IPS DF 19.7 (cell line): ENCODE results near the gene LGALS14.
"Not testable (repeated sequence)": the region's sequence is repeated elsewhere in the genome, so short reads cannot be mapped to it uniquely, and the experiment has no call there.

Experiments
- DNase-seq: peaks from one replicate; pipeline ENCODE4 v3.0.0-alpha.2; 2013; ENCODE audit warnings: low read depth, low spot score

The LGALS14 gene

DNA sequence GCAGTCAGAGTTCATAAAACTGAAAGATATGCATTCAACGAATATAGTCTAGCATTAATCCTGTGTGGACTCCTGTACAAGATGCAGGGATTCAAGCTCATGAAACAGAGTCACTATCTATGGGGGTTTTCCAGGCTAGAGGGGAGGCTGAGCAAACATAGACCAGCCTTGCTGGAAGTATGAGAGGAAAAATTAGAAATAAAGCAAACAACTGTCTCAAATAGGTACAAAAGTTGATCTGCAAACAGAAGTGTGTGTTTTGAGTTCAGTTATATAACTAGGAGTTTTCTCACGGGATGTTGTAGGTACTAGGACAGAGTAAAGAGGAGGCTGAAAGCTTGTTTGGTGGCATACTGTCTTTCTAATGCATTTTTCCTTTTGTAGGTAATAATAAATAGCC lies 8.5 kb upstream of the LGALS14 start:
- no peak for DNase-seq

DNA sequence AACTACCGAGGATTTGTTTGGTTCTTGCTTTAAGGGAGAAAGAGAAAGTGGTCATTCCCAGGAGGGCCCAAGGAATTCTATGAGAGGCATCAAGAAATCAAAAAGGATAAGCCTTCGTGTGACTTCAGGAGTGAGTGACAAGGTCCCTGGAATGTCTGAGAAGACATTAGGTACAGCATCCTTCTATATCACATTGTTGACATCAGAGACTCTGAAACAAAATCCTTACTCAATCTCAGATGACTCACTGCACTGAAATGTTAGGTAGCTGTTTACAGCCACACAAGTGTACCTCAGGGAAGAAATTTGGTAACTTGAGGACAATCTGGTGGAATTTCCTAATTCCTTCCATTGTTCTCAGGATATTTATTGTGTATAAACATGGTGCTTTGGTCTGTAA lies 7.9 kb upstream of the LGALS14 start:
- no peak for DNase-seq

DNA sequence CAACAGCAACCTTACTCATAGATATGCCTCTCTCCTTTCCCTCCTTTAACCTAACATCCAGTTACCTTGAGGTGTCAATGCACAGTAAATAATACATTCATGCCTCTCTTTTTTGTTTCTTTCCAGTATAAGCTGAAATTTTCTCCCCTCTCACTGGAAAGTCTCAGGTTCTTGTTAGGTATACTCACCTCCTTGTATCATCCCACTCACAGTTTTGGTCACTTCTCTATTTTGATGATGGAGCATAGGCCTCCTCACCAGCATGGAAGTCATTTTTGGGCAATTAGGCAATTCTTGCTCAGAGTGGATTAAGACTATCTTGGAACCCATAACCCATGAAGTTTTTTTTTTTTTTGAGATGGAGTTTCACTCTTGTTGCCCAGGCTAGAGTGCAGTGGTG lies 5.7 kb upstream of the LGALS14 start:
- DNase-seq, result no peak

DNA sequence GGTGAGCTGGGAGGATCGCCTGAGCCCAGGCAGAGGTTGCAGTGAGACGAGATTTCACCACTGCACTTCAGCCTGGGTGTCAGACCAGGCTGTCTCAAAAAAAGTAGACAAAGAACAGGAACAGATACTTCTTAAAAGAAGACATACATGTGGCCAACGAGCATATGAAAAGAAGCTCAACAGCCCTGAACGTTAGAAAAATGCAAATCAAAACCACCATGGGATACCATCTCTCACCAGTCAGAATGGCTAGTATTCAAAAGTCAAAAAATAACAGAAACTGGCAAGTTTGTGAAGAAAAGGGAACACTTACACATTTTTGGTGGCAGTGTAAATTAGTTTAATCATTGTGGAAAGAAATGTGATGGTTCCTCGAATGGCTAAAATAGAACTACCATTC lies 3.0 kb upstream of the LGALS14 start:
- no peak for DNase-seq

DNA sequence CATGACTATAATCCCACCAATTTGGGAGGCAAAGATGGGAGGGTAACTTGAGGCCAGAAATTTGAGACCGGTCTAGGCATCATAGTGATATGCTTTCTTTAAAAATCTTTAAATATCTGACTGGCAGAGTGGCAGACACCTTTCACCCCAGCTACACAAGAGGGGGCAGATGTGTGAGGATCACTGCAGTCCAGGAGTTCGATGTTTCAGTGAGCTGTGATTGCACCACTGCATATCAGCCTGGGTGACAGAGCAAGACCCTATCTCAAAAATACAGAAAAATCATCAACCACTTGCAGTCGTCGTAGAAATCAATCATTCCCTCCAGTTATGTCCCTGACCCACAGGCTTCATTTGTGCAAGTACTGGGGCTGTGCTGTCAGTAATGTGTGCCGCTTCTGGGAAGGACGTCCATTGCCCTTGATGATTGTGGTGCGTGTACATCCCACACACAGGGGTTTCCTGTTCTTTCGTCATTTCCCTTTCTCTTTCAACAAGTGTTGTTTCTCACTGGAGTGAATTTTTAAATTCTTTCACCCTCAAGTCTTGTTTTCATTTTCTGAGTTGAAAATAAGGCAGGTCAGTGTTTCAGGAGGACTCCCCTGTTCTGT lies 1.4 kb downstream of the LGALS14 start:
- DNase-seq, result no peak

DNA sequence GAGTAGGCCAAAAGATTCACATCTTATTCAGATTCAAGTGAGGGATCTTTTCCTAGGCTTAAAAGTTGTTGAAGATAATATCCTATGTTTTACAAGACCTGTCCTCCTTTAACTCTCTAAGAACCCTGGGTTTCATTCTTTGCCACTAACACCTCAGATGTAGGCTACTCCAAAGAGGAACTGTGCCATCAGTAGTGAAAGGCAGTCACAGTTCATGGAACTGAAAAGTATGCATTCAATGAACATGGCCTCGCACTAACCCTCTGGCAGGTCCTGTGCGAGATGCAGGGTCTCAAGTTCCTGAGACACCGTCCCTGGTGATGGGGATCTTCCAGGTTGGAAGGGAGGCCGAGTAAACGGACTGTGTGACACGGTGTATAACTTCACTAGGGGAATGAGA lies 4.3 kb downstream of the LGALS14 start:
- DNase-seq, result no peak

DNA sequence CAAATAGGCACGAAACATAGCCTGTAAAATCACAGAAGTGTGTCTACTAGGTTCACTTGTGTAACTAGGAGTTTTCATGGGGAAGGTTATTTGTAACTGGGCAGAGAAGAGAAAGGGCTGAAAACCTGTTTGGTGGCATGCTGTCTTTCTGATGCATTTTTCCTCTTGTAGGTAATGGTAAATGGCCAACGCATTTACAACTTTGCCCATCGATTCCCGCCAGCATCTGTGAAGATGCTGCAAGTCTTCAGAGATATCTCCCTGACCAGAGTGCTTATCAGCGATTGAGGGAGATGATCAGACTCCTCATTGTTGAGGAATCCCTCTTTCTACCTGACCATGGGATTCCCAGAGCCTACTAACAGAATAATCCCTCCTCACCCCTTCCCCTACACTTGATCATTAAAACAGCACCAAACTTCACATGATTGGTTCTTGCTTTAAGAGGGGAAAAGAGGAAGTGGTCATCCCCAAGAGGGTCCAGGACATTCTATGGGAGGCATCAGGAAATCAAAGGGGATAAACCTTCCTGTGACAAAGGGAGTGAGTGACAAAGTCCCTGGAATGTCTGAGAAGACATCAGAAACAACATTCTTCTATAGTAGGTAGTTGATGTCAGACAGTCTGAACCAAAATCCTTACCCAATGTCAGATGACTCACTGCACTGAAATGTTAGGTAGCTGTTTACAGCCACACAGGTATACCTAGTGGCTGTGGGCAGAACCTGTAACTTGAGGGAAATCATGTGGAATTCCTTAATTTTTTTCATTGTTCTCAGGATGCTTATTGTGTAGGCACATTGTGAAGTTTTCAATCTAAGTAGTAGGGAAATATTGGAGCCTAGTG lies 5.0 kb downstream of the LGALS14 start:
- DNase-seq, result no peak

DNA sequence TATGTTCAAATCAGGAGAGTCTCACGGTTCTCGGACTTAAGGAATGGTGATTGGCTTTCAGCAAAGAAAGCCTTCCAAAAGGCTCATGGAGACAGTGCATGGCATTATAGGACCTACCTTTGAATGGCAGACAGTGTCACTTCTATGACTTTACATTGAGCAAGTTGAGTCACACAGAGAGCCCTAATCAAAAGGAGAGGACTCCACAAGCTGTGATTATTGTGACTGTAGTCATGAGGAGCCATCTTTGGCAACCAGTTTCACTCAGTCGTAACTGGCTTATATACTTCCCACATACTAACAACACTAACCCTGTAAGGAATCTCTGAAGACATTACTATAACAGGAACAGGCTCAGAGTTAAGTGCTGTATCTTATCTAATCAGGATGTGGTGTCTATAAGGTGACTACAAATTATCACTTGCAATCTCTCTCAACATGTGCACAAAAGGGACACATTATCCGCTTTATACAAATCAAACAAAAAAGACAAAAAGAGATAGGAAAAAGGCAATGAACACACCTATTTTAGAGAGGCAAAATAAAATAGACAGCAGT lies 6.1 kb downstream of the LGALS14 start:
- no peak for DNase-seq

DNA sequence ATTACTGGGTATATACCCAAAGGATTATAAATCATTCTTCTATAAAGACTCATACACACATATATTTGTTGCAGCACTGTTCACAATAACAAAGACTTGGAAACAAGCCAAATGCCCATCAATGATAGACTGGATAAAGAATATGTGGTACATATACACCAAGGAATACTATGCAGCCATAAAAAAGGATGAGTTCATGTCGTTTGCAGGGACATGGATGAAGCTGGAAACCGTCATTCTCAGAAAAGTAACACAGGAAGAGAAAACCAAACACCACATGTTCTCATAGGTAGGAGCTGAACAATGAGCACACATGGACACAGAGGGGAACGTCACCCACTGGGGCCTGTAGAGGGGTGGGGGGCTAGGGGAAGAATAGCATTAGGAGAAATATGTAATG lies 15.9 kb downstream of the LGALS14 start:
- DNase-seq, result not testable (repeated sequence)

DNA sequence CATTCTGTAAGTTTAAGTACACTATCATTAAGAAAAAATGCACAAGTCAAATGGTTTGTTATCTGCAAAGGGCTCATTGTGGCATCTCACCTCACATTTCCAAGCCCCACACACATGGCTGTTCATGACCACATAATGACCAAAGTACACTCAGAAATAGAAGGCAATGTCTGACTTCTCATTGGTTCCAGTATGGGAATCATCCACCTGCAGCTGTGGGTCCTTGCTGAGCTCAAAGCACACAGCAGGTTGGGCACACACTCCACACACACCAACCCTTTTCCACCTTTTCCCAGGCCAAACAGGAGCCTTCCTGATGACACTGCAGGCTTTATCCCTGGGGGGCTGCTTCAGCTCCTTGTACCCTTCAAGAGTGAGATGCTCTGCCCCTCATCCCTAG lies 21.7 kb downstream of the LGALS14 start:
- no peak for DNase-seq

DNA sequence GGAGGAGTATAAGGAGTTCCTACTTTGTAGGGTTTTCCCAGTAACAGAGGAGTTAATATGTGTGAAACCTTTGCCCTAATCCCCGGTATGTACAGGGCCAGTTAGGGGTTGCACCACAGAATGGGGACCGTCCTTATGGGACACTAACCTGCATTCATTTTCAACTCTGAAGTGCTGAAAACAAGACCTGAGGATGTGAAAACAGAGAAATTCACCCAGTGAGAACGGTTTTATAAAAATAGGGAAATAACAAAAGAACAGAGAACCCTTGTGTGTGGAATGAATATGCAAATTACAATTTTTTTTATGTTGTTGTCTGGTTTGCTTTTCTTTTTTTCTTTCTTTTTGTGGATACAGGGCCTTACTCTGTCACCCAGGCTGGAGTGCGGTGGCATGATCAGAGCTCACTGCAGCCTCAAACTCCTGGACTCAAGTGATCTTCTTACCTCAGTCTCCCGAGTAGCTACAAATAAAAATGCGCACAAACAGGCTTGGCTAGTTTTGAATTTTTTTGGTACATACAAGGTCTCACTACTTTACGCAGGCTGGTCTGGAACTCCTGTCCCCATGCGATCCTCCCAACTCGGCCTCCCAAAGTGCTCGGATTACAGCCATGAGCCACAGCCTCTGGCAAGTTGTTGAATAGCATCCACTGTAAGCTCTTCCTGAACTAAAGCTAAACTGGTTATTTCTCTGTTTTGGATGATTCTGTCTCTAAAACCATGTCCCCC lies 23.0 kb downstream of the LGALS14 start:
- no peak for DNase-seq

DNA sequence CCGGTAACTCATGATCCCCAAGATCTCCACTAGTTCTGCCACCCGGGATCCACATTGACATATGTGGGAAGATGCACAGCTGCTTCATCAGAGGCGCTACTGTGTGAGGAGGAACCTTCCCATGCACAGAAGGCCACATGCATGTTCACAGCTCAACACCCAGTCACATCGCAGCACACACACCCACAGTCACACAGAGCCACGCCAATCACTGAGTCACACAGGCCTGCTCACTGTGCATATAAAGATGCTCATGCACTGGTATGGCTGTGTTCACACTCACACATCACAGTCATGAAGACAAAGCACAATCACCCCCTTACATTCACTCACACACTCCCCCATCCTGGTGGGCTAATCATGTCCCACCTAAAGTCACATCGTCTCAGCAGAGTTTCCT lies 23.8 kb downstream of the LGALS14 start:
- no peak for DNase-seq

DNA sequence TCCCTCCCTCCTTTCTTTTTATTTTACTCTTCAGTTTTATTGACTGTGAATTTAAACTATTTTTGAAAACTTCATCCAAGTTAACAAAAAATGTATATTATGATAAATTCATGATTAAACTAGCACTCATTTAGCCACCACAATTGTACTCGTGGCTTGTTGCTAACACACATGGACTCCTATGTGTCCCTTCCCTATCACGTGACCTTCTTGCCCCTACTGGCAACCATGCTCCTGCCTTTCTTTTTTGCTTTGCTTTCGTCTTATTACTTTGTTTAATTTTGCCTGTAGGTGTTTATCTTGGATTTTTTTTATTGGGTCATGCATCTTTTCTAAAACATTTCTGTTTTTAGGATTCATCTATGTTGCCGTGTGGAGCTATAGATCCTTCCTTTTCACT lies 25.3 kb downstream of the LGALS14 start:
- no peak for DNase-seq

DNA sequence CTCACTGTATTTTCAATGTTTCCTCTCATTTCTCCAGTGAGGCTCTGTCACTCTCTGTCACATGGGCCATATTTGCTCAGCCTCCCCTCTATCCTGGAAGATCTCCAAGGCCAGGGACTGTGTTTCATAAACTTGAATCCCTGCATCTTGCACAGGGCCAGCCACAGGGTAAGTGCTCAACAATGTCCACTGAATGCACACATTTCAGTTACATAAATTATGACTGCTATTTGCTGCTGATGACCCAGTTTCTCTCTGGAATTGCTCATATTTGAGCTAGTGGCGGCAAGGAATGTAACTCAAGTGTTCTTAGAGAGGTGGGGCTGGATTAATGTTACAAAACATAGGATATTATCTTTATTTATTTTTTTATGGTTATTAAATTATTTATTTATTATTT lies 27.4 kb downstream of the LGALS14 start:
- no peak for DNase-seq

DNA sequence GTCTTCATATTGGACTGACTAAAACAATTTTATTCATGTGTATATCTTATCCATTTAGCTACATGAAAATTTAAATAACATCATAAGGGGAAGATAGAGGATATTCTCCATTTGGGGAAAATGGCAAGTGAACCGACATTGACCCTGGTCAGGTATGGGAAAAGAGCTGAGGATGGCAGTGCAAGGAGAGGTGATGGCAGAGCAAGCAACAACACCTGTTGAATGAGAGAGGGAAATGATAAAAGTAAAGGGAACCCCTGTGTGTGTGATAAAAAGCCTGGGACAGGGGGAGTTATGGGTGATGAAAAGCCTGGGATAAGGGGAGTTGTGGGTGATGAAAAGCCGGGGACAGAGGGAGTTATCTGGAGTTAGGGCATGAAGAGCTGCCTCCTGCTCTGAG lies 29.6 kb downstream of the LGALS14 start:
- no peak for DNase-seq

DNA sequence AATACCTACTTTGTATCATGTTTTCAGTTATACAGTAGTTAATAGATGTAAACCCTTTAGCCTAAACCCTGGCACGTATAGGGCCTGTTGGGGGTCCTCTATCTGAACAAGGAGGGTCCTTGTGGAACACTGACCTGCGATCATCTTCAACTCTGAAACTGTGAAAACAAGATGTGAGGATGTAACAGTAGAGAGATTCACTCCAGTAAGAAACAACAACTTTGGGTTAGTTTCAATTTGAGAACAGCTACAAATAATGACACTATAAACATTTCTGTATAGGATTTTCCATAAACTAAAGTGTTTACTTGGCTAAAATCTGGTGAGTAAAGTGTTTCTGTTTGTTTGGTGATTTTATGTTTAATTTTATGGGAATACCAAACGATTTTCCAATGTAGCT lies 31.4 kb downstream of the LGALS14 start:
- no peak for DNase-seq

DNA sequence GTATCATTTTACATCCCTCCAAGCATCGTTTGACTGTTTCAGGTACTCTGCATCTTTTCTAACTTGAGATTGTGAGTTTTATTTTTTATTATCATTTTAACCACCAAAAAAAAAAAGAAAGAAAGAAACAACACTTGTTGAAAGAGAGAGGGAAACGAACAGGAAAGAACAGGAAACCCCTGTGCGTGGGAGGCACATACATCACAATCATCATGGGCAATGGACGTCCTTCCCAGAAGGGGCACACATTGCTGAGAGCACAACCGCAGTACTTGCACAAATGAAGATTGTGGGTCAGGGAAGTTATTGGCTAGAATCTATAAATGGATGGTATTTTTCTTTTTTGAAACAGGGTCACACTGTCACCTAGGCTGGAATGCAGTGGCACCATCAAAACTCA lies 31.8 kb downstream of the LGALS14 start:
- DNase-seq, result no peak

DNA sequence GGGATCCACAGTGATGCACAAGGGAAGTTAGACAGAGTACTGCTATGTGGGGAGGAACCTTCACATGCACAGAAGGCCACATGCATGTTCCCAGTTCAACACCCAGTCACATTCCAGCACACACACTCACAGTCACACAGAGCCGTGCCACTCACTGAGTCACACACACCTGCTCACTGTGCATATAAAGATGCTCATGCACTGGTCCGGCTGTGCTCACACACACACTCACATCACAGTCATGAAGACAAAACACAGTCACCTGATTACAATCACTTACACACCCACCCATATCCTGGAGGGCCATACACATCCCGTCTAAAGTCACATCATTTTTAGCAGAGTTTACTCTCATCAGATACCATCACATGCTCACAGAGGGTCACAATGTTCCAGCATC lies 33.1 kb downstream of the LGALS14 start:
- DNase-seq, result no peak

DNA sequence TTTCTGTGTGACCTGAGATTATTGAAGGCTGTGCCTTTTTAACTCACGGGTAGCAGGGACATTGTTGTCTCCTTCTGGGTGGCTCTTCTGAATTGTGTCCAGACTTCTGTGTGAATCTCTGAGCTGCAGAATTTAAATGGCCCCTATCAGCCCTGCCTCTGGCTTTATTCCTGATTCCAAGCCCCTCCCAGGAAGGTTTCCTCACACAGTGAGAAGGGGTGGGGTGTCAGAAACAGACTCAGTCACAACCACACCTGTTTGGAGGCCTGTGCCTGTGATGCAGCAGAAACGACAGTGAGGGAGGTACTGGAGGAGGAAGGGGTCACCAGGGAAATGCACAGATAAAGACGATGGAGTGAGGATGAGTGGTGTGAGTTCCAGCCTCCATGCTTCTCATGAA lies 33.6 kb downstream of the LGALS14 start, which contains the start of gene CLC:
Gene CLC, minus strand, starts transcription at position 139 of the 400 bp plus-strand sequence. Its CDS starts 77 bp downstream, at position 62.
- DNase-seq, result no peak

DNA sequence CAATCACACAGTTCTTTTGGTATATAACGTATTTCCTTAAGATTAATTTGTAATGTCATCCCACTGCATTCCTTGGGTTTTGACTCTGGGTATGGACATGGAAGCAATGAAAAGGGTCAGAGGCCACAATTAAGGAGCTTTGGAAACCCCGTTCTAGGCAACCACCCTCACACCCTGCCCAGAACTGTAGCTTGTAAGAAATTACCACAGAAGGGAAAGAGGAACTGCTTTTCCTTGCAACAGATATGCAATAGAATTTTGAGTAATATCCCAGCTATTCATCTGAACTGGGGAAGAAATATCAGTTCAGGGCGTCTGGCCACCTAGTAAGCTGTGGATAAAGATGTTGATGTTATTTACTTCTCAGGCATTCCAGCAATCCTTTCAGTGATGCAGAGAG lies 34.5 kb downstream of the LGALS14 start:
- DNase-seq, result no peak

DNA sequence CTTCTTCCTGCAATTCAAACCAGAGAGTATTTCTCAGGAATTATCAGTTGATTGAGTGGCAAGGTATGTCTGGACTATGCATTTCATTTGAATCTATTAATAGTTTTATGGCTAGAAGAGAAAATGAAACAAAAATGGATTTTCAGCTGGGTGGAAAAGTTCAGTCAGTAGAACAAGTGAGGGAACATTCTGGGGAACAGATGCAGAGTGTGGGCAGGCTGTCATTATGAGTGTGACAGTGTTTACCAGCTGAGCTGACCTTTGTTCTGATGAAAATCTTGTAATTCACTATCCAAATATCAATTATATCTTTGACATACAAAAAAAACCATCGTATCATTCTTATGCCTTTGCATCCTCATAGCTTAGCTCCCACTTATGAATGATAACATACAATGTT lies 36.1 kb downstream of the LGALS14 start:
- DNase-seq, result no peak

DNA sequence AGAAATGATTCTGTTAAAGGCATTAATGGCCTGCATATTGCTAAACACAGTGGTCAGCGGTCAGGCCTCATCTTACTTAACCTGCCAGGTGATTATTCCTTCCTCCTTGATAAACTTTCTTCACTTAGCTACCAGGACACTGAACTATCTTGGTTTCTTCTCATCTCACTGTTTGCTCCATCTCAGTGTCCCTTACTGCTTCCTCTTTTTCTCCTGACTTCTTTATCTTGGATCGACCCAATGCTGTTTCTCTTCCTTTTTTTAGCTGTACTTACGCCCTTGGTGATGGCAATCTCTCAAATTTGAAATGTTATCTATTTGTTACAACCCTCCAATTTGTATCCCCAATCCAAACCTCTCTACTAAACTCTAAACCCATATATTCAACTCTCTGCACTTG lies 41.4 kb downstream of the LGALS14 start:
- no peak for DNase-seq
